ENCODE measurements around the gene MALRD1. TPM values are rescaled to one million over a fixed set of nuclear protein-coding genes. Genes with fewer than 3 reads are reported as not detected.

MALRD1 gene
- total RNA-seq, 1 donor from 2014 or later = 0.11 TPM

DNA sequence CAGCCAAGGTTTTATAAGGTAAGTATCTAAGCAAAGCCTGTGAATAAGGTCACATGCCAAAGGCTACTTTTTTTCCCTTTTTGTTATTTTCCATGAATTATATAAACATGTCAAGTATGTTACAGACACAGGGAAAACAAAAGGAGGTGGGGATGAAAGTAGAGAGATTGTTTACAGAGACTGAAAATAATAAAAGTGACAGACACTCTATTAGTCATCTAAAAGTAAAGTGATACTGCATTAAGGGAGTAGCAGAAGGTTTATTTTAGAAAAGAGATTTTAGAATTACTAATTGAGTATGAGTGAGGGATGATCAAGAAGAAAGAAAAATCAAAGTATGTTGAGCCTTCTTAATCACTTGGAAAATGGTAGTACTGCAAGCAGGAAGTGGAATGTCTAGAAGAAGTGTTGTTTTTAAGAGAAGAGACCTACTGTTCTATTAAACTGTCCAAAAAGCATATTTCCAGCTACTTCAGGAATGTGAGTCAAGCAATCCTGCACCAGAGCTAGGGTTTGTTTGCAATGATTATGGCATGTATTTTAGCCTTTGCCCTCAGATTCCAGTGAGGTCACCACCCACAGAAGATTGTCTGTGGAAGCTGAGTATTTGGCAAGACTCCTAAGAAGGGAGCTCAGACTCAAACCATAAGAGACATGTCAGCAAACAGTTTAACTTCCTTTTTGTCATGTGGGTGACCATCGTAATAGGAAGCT lies 589.7 kb downstream of the MALRD1 start:
- Mint-ChIP-seq H3K27me3 (ENCODE audit: insufficient read depth, low read depth) (no peaks in the 10 kb centered on the region), H3K4me3 (no peak overlapping the region), H3K36me3 (peaks cover 2% of the 10 kb centered on the region), H3K4me1 (peaks cover 7% of the 10 kb centered on the region), H3K27ac (peak overlapping the region; percentile 3), H3K9me3 (peaks cover 2% of the 10 kb centered on the region)
- DNase-seq (ENCODE audit: low spot score) = no peak
- no peaks in the 10 kb centered on the region for H3K36me3 ChIP-seq
- H4K20me1 ChIP-seq (ENCODE audit: low read depth) = no peaks in the 10 kb centered on the region
- TF ChIP-seq CTCF (IDR thresholded peaks at IDR 0.05) = no peak
- TF ChIP-seq EZH2 (IDR thresholded peaks at IDR 0.05) = no peak
- no peak for TF ChIP-seq EZH2phosphoT487 (IDR thresholded peaks at IDR 0.05)
- no peaks in the 10 kb centered on the region for H3K9me3 ChIP-seq (ENCODE audit: low read depth)
- H3K27ac ChIP-seq = no peak overlapping the region
- no peak overlapping the region for H2AFZ ChIP-seq (replicated peaks)
- H3K4me2 ChIP-seq = no peak overlapping the region
- H3K4me1 ChIP-seq = no peaks in the 10 kb centered on the region
- no peaks in the 10 kb centered on the region for H3K79me2 ChIP-seq (ENCODE audit: low read depth)
- H3K27me3 ChIP-seq = no peaks in the 10 kb centered on the region
- H3K9ac ChIP-seq = no peak overlapping the region
- H3K4me3 ChIP-seq = no peak overlapping the region
- no peaks in the 10 kb centered on the region for H3F3A ChIP-seq (ENCODE audit: low read depth)

GRCh38 chr10:19638896-19639233 lies 590.3 kb downstream of the MALRD1 start:
- Mint-ChIP-seq H3K4me1 (peaks cover 7% of the 10 kb centered on the region), H3K36me3 (no peaks in the 10 kb centered on the region), H3K4me3 (no peak overlapping the region), H3K27ac (no peak overlapping the region), H3K9me3 (peaks cover 2% of the 10 kb centered on the region), H3K27me3 (ENCODE audit: insufficient read depth, low read depth) (no peaks in the 10 kb centered on the region)
- no peak overlapping the region for H3K4me2 ChIP-seq
- no peaks in the 10 kb centered on the region for H3K9me3 ChIP-seq (ENCODE audit: low read depth)
- no peak for DNase-seq (ENCODE audit: low spot score)
- peaks cover 3% of the 10 kb centered on the region for H3K4me1 ChIP-seq
- H2AFZ ChIP-seq (replicated peaks) = no peak overlapping the region
- H3K27ac ChIP-seq = no peak overlapping the region
- H4K20me1 ChIP-seq (ENCODE audit: low read depth) = no peaks in the 10 kb centered on the region
- no peak overlapping the region for H3K9ac ChIP-seq
- H3F3A ChIP-seq (ENCODE audit: low read depth) = no peaks in the 10 kb centered on the region
- no peaks in the 10 kb centered on the region for H3K27me3 ChIP-seq
- TF ChIP-seq EZH2phosphoT487 (IDR thresholded peaks at IDR 0.05) (no peak), EZH2 (IDR thresholded peaks at IDR 0.05) (no peak), CTCF (IDR thresholded peaks at IDR 0.05) (no peak)
- H3K4me3 ChIP-seq = no peak overlapping the region
- H3K36me3 ChIP-seq = no peaks in the 10 kb centered on the region
- no peaks in the 10 kb centered on the region for H3K79me2 ChIP-seq (ENCODE audit: low read depth)

- Mint-ChIP-seq H3K36me3 (no peaks in the 10 kb centered on the region), H3K9me3 (peaks cover 2% of the 10 kb centered on the region), H3K27ac (no peak overlapping the region), H3K4me1 (peaks cover 7% of the 10 kb centered on the region), H3K27me3 (ENCODE audit: insufficient read depth, low read depth) (no peaks in the 10 kb centered on the region), H3K4me3 (no peak overlapping the region)
- Histone ChIP-seq H3F3A (ENCODE audit: low read depth) (no peaks in the 10 kb centered on the region), H3K4me1 (peaks cover 4% of the 10 kb centered on the region), H3K27me3 (no peaks in the 10 kb centered on the region), H4K20me1 (ENCODE audit: low read depth) (no peaks in the 10 kb centered on the region), H3K9ac (no peak overlapping the region), H3K9me3 (ENCODE audit: low read depth) (no peaks in the 10 kb centered on the region), H3K4me3 (no peak overlapping the region), H3K36me3 (no peaks in the 10 kb centered on the region), H3K79me2 (ENCODE audit: low read depth) (no peaks in the 10 kb centered on the region), H2AFZ (replicated peaks) (no peak overlapping the region), H3K27ac (no peak overlapping the region), H3K4me2 (no peak overlapping the region)
- TF ChIP-seq EZH2phosphoT487 (IDR thresholded peaks at IDR 0.05) (no peak), EZH2 (IDR thresholded peaks at IDR 0.05) (no peak)
- DNase-seq (ENCODE audit: low spot score) = no peak
These were observed 592.1 kb downstream of the MALRD1 start for GRCh38 chr10:19640566-19641263.

DNA sequence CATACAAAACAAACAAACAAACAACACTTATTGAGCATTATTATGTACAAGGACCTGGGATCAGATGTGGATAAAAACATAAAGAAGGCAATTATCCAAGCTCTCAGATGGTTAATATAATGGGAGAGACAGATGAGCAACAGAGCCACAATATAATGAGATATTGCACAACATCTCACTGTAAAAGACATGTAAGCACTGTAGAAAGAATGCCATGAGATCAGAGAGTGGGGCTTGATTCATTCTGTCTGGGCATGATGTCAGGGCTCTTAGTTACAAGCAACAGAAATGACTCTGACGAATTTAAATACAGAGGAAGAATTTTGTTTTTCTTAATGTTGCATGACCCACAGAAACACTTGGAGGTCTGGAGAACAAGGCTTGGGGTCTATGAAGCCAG lies 602.9 kb downstream of the MALRD1 start:
- no peaks in the 10 kb centered on the region for H3K79me2 ChIP-seq (ENCODE audit: low read depth)
- H3K36me3 ChIP-seq = no peaks in the 10 kb centered on the region
- H3F3A ChIP-seq (ENCODE audit: low read depth) = no peaks in the 10 kb centered on the region
- Mint-ChIP-seq H3K36me3 (no peaks in the 10 kb centered on the region), H3K27ac (no peak overlapping the region), H3K27me3 (ENCODE audit: insufficient read depth, low read depth) (no peaks in the 10 kb centered on the region), H3K9me3 (peaks cover 2% of the 10 kb centered on the region), H3K4me1 (peaks cover 4% of the 10 kb centered on the region), H3K4me3 (no peak overlapping the region)
- H4K20me1 ChIP-seq (ENCODE audit: low read depth) = no peaks in the 10 kb centered on the region
- no peaks in the 10 kb centered on the region for H3K27me3 ChIP-seq
- H3K9ac ChIP-seq = no peak overlapping the region
- no peak overlapping the region for H2AFZ ChIP-seq (replicated peaks)
- no peaks in the 10 kb centered on the region for H3K9me3 ChIP-seq (ENCODE audit: low read depth)
- H3K4me1 ChIP-seq = peaks cover 4% of the 10 kb centered on the region
- H3K4me2 ChIP-seq = no peak overlapping the region
- TF ChIP-seq EZH2phosphoT487 (IDR thresholded peaks at IDR 0.05) (no peak), CTCF (IDR thresholded peaks at IDR 0.05) (no peak), EZH2 (IDR thresholded peaks at IDR 0.05) (no peak)
- no peak overlapping the region for H3K27ac ChIP-seq
- no peak for DNase-seq (ENCODE audit: low spot score)
- H3K4me3 ChIP-seq = no peak overlapping the region

Data from neural progenitor cell (in vitro differentiated cells).